Measurements from ENCODE around the gene FBL.
"Not testable (repeated sequence)": the region's sequence is repeated elsewhere in the genome, so short reads cannot be mapped to it uniquely, and the experiment has no call there.

Gene FBL

GRCh38 chr19:39876486-39876885, 30.3 kb upstream of the FBL start:
- not testable (repeated sequence) for DNase-seq (ENCODE audit: low read depth)

GRCh38 chr19:39875401-39875864, 29.3 kb upstream of the FBL start:
- not testable (repeated sequence) for DNase-seq (ENCODE audit: low read depth)

GRCh38 chr19:39874404-39874803, 28.2 kb upstream of the FBL start:
- no peak for DNase-seq (ENCODE audit: low read depth)

- DNase-seq (ENCODE audit: low read depth): no peak
Observed at GRCh38 chr19:39873385-39873784, 27.2 kb upstream of the FBL start.

- no peak for DNase-seq (ENCODE audit: low read depth)
Observed at GRCh38 chr19:39871886-39872866, 26.0 kb upstream of the FBL start.

- no peak for DNase-seq (ENCODE audit: low read depth)
Observed at GRCh38 chr19:39871362-39871761, 25.2 kb upstream of the FBL start.

GRCh38 chr19:39870171-39870971, 24.2 kb upstream of the FBL start:
- no peak for DNase-seq (ENCODE audit: low read depth)

GRCh38 chr19:39867952-39868351, 21.8 kb upstream of the FBL start:
- DNase-seq (ENCODE audit: low read depth): no peak

- no peak for DNase-seq (ENCODE audit: low read depth)
Observed at GRCh38 chr19:39867133-39867532, 21.0 kb upstream of the FBL start.

- DNase-seq (ENCODE audit: low read depth): no peak
Observed at GRCh38 chr19:39865953-39866352, 19.8 kb upstream of the FBL start.

- no peak for DNase-seq (ENCODE audit: low read depth)
Observed at GRCh38 chr19:39865186-39865585, 19.0 kb upstream of the FBL start.

- DNase-seq (ENCODE audit: low read depth): no peak
Observed at GRCh38 chr19:39864118-39864517, 17.9 kb upstream of the FBL start.

GRCh38 chr19:39858541-39858940, 12.4 kb upstream of the FBL start:
- no peak for DNase-seq (ENCODE audit: low read depth)

- DNase-seq (ENCODE audit: low read depth): no peak
Observed at GRCh38 chr19:39852882-39853281, 6.7 kb upstream of the FBL start.

- DNase-seq (ENCODE audit: low read depth): no peak
Observed at GRCh38 chr19:39850892-39851291, 4.7 kb upstream of the FBL start.

- no peak for DNase-seq (ENCODE audit: low read depth)
Observed at GRCh38 chr19:39848392-39848791, 2.2 kb upstream of the FBL start.

- DNase-seq (ENCODE audit: low read depth): no peak
Observed at GRCh38 chr19:39847525-39847924, 1.3 kb upstream of the FBL start.

GRCh38 chr19:39846678-39847486, 703 bp upstream of the FBL start:
- no peak for DNase-seq (ENCODE audit: low read depth)

GRCh38 chr19:39845584-39845932, 621 bp downstream of the FBL start:
- no peak for DNase-seq (ENCODE audit: low read depth)

GRCh38 chr19:39845172-39845571, 1.0 kb downstream of the FBL start:
- DNase-seq (ENCODE audit: low read depth): no peak

GRCh38 chr19:39843919-39844793, 2.0 kb downstream of the FBL start:
- DNase-seq (ENCODE audit: low read depth): no peak
